Liver (tissue), 9 donors: ENCODE data around the gene GRK2. TPM values are rescaled to one million over a fixed set of nuclear protein-coding genes. Genes with fewer than 3 reads are reported as not detected.

ENCODE experiments used
- DNase-seq: peaks from one replicate; pipeline ENCODE4 v3.0.0-alpha.2; 2017; ENCODE audit warnings: low spot score
- H3K27ac ChIP-seq, 2 donors: one replicate each; pipeline ENCODE4 v1.7.0; 2013; ENCODE audit warnings: inconsistent platforms in 2 of 2, low read length in 2 of 2, control low read depth in 1 of 2, low read depth in 1 of 2, mild to moderate bottlenecking in 1 of 2
- H3K27me3 ChIP-seq, 4 donors: one replicate each; pipeline versions ENCODE4 v1.6.1 to v1.7.0; 2013; ENCODE audit warnings: low read length in 3 of 4, inconsistent platforms in 1 of 4, mild to moderate bottlenecking in 1 of 4, moderate library complexity in 1 of 4; ENCODE audit not compliant: control insufficient read depth in 4 of 4, insufficient read depth in 4 of 4
- H3K36me3 ChIP-seq, 4 donors: one replicate each; pipeline versions ENCODE4 v1.6.1 to v1.7.0; 2013; ENCODE audit warnings: low read length in 3 of 4, mild to moderate bottlenecking in 3 of 4, low read depth in 1 of 4, moderate library complexity in 1 of 4; ENCODE audit not compliant: control insufficient read depth in 4 of 4, insufficient read depth in 3 of 4
- H3K4me1 ChIP-seq, 4 donors: one replicate each; pipeline versions ENCODE4 v1.6.1 to v1.7.0; 2013; ENCODE audit warnings: low read length in 3 of 4, mild to moderate bottlenecking in 3 of 4, moderate library complexity in 1 of 4; ENCODE audit not compliant: control insufficient read depth in 4 of 4, insufficient read depth in 4 of 4
- H3K4me3 ChIP-seq, 3 donors: one replicate each; pipeline versions ENCODE4 v1.6.1 to v1.7.0; 2013; ENCODE audit warnings: low read length in 3 of 3, control low read depth in 1 of 3, low read depth in 1 of 3, mild to moderate bottlenecking in 1 of 3
- H3K9ac ChIP-seq, 2 donors: one replicate each; pipeline ENCODE4 v1.7.0; 2013; ENCODE audit warnings: low read length in 2 of 2, mild to moderate bottlenecking in 2 of 2, moderate library complexity in 2 of 2, control low read depth in 1 of 2, low read depth in 1 of 2
- H3K9me3 ChIP-seq, 4 donors: one replicate each; pipeline versions ENCODE4 v1.6.1 to v1.7.0; 2013; ENCODE audit warnings: low read length in 3 of 4; ENCODE audit not compliant: control insufficient read depth in 4 of 4
- CTCF ChIP-seq: fragments of 150-350 bp; IDR thresholded peaks from 2 replicates; pipeline ENCODE4 v1.5.1; 2017; ENCODE audit warnings: improper control_type of control experiment, low read depth, low read length; ENCODE audit not compliant: missing input control
- EGR1 ChIP-seq, 2 donors: IDR thresholded peaks; 2 replicates each; pipeline ENCODE4 v1.6.1; 2016 to 2018; ENCODE audit warnings: antibody characterized with exemption in 2 of 2, low read depth in 2 of 2
- FOXA1 ChIP-seq: IDR thresholded peaks from 2 replicates; pipeline ENCODE4 v1.6.1; 2016; ENCODE audit warnings: antibody characterized with exemption
- FOXA2 ChIP-seq: IDR thresholded peaks from 2 replicates; pipeline ENCODE4 v1.6.1; 2016; ENCODE audit warnings: antibody characterized with exemption
- GABPA ChIP-seq, 2 donors: IDR thresholded peaks in 1 of 2; conservative IDR thresholded peaks in 1 of 2; 2 replicates each; pipeline ENCODE4 v1.6.1; 2016; ENCODE audit warnings: antibody characterized with exemption in 2 of 2, mild to moderate bottlenecking in 1 of 2, moderate library complexity in 1 of 2
- HNF4A ChIP-seq, 2 donors: conservative IDR thresholded peaks; 2 replicates each; pipeline ENCODE4 v1.6.1; 2016; ENCODE audit warnings: antibody characterized with exemption in 2 of 2, mild to moderate bottlenecking in 2 of 2
- HNF4G ChIP-seq: IDR thresholded peaks from 2 replicates; pipeline ENCODE4 v1.6.1; 2016; ENCODE audit warnings: antibody characterized with exemption
- JUND ChIP-seq, 2 donors: IDR thresholded peaks; 2 replicates each; pipeline ENCODE4 v1.6.1; 2016; ENCODE audit warnings: antibody characterized with exemption in 2 of 2
- NR2F2 ChIP-seq: IDR thresholded peaks from 2 replicates; pipeline ENCODE4 v1.6.1; 2016; ENCODE audit warnings: antibody characterized with exemption
- RAD21 ChIP-seq, 2 donors: IDR thresholded peaks; 2 replicates each; pipeline ENCODE4 v1.6.1; 2016; ENCODE audit warnings: antibody characterized with exemption in 2 of 2, mild to moderate bottlenecking in 2 of 2
- RXRA ChIP-seq, 2 donors: IDR thresholded peaks; 2 replicates each; pipeline ENCODE4 v1.6.1; 2017 to 2018; ENCODE audit warnings: antibody characterized with exemption in 2 of 2, mild to moderate bottlenecking in 1 of 2
- SP1 ChIP-seq: IDR thresholded peaks from 2 replicates; pipeline ENCODE4 v1.6.1; 2018; ENCODE audit warnings: antibody characterized with exemption, mild to moderate bottlenecking
- TAF1 ChIP-seq: conservative IDR thresholded peaks from 2 replicates; pipeline ENCODE4 v1.6.1; 2016; ENCODE audit warnings: antibody characterized with exemption, mild to moderate bottlenecking
- YY1 ChIP-seq: IDR thresholded peaks from 2 replicates; pipeline ENCODE4 v1.6.1; 2016; ENCODE audit warnings: antibody characterized with exemption, mild to moderate bottlenecking
- ZBTB33 ChIP-seq: IDR thresholded peaks from 2 replicates; pipeline ENCODE4 v1.6.1; 2016; ENCODE audit warnings: antibody characterized with exemption
- WGBS: extraction: QIAGEN DNeasy Blood & Tissue Kit; methylation state at CpG from one replicate; pipeline ENCODE4 v1.1.7; 2013; 5-methylcytosine and 5-hydroxymethylcytosine counted together
- polyA plus RNA-seq, 2 donors: library from polyadenylated mRNA; stranded (reverse) in 1 of 2; unstranded in 1 of 2; fragments of 200-250 nt in 1 of 2; fragments of >200 nt in 1 of 2; fragmentation: Nextera tagmentation in 1 of 2; extraction: Ambion mirVana in 1 of 2; gene quantifications; one replicate each; pipeline versions ENCODE4 v1.2.1 to v1.2.3, GENCODE V29; 2013 to 2015
- total RNA-seq, 2 donors: library from RNA; depleted of rRNA; stranded (reverse); fragments of >200 nt; gene quantifications; one replicate each; pipeline ENCODE4 v1.2.3, GENCODE V29; 2014
- TF ChIP-seq, protein P1 (sequence below): IDR thresholded peaks from 2 replicates; pipeline ENCODE4 v1.6.1; 2016; ENCODE audit warnings: antibody characterized with exemption
- TF ChIP-seq, protein P2 (sequence below): IDR thresholded peaks from 2 replicates; pipeline ENCODE4 v1.6.1; 2016; ENCODE audit warnings: antibody characterized with exemption
- TF ChIP-seq, protein P3 (sequence below): IDR thresholded peaks from 2 replicates; pipeline ENCODE4 v1.6.1; 2016; ENCODE audit warnings: antibody characterized with exemption, mild to moderate bottlenecking
- donor health status: healthy.
- donor health status: healthy.
- donor health status: healthy.
- donor health status: healthy.
- donor health status: healthy.

GRK2 gene
- total and polyA plus RNA-seq, 4 donors = 13.4 to 41.4 (median 31.7) TPM

- TF ChIP-seq CTCF (no peak), NR2F2 (no peak), RAD21 (IDR thresholded peaks at IDR 0.05) (no peak), GABPA (IDR thresholded peaks at IDR 0.05 in 1 of 2, conservative IDR thresholded peaks at IDR 0.05 in 1 of 2) (no peak)
- TF ChIP-seq, protein P1, sequence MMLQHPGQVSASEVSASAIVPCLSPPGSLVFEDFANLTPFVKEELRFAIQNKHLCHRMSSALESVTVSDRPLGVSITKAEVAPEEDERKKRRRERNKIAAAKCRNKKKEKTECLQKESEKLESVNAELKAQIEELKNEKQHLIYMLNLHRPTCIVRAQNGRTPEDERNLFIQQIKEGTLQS = no peak
Observed at GRCh38 chr11:67310246-67311050, 44.2 kb downstream of the GRK2 start (continued).

- H3K4me1 ChIP-seq = no peaks in the 10 kb centered on the region
- no peaks in the 10 kb centered on the region for H3K27me3 ChIP-seq
- WGBS = 91% methylated on average over 18 of the region's 18 CpGs
- no peak for TF ChIP-seq HNF4G
- no peak for TF ChIP-seq HNF4A (conservative IDR thresholded peaks at IDR 0.05)
- TF ChIP-seq FOXA2 = no peak
- no peak for TF ChIP-seq RAD21 (IDR thresholded peaks at IDR 0.05)
- no peak for TF ChIP-seq SP1
- no peak for TF ChIP-seq CTCF
- no peak for TF ChIP-seq YY1
- TF ChIP-seq FOXA1 = no peak
- TF ChIP-seq TAF1 = no peak
- no peak for TF ChIP-seq JUND (IDR thresholded peaks at IDR 0.05)
- TF ChIP-seq GABPA (IDR thresholded peaks at IDR 0.05 in 1 of 2, conservative IDR thresholded peaks at IDR 0.05 in 1 of 2) = no peak
- TF ChIP-seq, protein P1 = no peak
- TF ChIP-seq ZBTB33 = no peak
- TF ChIP-seq EGR1 (IDR thresholded peaks at IDR 0.05; ENCODE audit: low read depth in 2 of 2) = no peak
- TF ChIP-seq NR2F2 = no peak
- TF ChIP-seq, protein P2, sequence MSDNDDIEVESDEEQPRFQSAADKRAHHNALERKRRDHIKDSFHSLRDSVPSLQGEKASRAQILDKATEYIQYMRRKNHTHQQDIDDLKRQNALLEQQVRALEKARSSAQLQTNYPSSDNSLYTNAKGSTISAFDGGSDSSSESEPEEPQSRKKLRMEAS = no peak
- TF ChIP-seq, protein P3, sequence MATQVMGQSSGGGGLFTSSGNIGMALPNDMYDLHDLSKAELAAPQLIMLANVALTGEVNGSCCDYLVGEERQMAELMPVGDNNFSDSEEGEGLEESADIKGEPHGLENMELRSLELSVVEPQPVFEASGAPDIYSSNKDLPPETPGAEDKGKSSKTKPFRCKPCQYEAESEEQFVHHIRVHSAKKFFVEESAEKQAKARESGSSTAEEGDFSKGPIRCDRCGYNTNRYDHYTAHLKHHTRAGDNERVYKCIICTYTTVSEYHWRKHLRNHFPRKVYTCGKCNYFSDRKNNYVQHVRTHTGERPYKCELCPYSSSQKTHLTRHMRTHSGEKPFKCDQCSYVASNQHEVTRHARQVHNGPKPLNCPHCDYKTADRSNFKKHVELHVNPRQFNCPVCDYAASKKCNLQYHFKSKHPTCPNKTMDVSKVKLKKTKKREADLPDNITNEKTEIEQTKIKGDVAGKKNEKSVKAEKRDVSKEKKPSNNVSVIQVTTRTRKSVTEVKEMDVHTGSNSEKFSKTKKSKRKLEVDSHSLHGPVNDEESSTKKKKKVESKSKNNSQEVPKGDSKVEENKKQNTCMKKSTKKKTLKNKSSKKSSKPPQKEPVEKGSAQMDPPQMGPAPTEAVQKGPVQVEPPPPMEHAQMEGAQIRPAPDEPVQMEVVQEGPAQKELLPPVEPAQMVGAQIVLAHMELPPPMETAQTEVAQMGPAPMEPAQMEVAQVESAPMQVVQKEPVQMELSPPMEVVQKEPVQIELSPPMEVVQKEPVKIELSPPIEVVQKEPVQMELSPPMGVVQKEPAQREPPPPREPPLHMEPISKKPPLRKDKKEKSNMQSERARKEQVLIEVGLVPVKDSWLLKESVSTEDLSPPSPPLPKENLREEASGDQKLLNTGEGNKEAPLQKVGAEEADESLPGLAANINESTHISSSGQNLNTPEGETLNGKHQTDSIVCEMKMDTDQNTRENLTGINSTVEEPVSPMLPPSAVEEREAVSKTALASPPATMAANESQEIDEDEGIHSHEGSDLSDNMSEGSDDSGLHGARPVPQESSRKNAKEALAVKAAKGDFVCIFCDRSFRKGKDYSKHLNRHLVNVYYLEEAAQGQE = no peak
- no peak for TF ChIP-seq RXRA (IDR thresholded peaks at IDR 0.05)
- H3K9ac ChIP-seq = no peak overlapping the region
- peaks cover 5 to 15% (median 6%) of the 10 kb centered on the region in 4 donors for H3K36me3 ChIP-seq
- H3K27ac ChIP-seq = no peak overlapping the region
- no peak overlapping the region for H3K4me3 ChIP-seq
- no peaks in the 10 kb centered on the region for H3K9me3 ChIP-seq
- DNase-seq = no peak
Observed at GRCh38 chr11:67311051-67311555, 44.8 kb downstream of the GRK2 start.
